Naive thymus-derived CD8-positive, alpha-beta T cell (primary cell): Measurements from ENCODE around the gene RIPPLY3. TPM values are rescaled to one million over a fixed set of nuclear protein-coding genes. Genes with fewer than 3 reads are reported as not detected.
"Not testable (repeated sequence)": the region's sequence is repeated elsewhere in the genome, so short reads cannot be mapped to it uniquely, and the experiment has no call there.

Experiments used
- ATAC-seq, 2 donors: fragments of 150-1000 bp; cut with Tn5 transposase in 1 of 2; sonication (Bioruptor Pico), chemical (Tn5 transposase) in 1 of 2; 1 replicate in 1 of 2; 2 replicates in 1 of 2; pipeline ENCODE4 v1.10.0; 2021; ENCODE audit warnings: mild to moderate bottlenecking in 2 of 2, moderate library complexity in 2 of 2
- POLR2A ChIA-PET: fragments of 350-600 bp; sonication (Branson Sonifier 250); formaldehyde crosslinking; loops from one replicate; lab custom pipeline; 2021; ENCODE audit warnings: antibody characterized with exemption; lab: Charles Lee
- DNase-seq, 10 donors: peaks; one replicate each; pipeline versions ENCODE4 v3.0.0 to v3.0.0-alpha.2; 2020 to 2022
- H3K27ac Mint-ChIP-seq, 10 donors: one replicate each; pipeline ENCODE4 v1.8.0; 2020 to 2022; ENCODE audit warnings: mild to moderate bottlenecking in 10 of 10, mixed read lengths in 10 of 10, moderate library complexity in 4 of 10, inconsistent platforms in 1 of 10
- H3K27me3 Mint-ChIP-seq, 5 donors: one replicate each; pipeline ENCODE4 v1.8.0; 2021 to 2022; ENCODE audit warnings: mixed read lengths in 5 of 5
- H3K36me3 Mint-ChIP-seq, 3 donors: one replicate each; pipeline ENCODE4 v1.8.0; 2020 to 2022; ENCODE audit warnings: mixed read lengths in 3 of 3, mild to moderate bottlenecking in 2 of 3, inconsistent platforms in 1 of 3
- H3K4me1 Mint-ChIP-seq, 4 donors: one replicate each; pipeline ENCODE4 v1.8.0; 2021 to 2022; ENCODE audit warnings: mixed read lengths in 4 of 4
- H3K4me3 Mint-ChIP-seq, 10 donors: one replicate each; pipeline ENCODE4 v1.8.0; 2020 to 2022; ENCODE audit warnings: mild to moderate bottlenecking in 10 of 10, mixed read lengths in 10 of 10, moderate library complexity in 6 of 10, inconsistent platforms in 1 of 10
- H3K9me3 Mint-ChIP-seq, 9 donors: one replicate each; pipeline ENCODE4 v1.8.0; 2020 to 2022; ENCODE audit warnings: mixed read lengths in 9 of 9, mild to moderate bottlenecking in 3 of 9, inconsistent platforms in 1 of 9, moderate library complexity in 1 of 9
- polyA plus RNA-seq, 3 donors: library from polyadenylated mRNA; unstranded; fragments of 300-500 nt; fragmentation: Illumina TruSeq; gene quantifications; one replicate each; pipeline ENCODE4 v1.2.3, GENCODE V29; 2021
- total RNA-seq, 8 experiments: library from RNA in 2 of 8; stranded (reverse) in 2 of 8; gene quantifications; one replicate each; pipeline ENCODE4 v1.2.3 and lab custom pipeline; 2021 to 2026

Gene RIPPLY3
- total and polyA plus RNA-seq, 5 experiments from 2014 or later: not detected

DNA sequence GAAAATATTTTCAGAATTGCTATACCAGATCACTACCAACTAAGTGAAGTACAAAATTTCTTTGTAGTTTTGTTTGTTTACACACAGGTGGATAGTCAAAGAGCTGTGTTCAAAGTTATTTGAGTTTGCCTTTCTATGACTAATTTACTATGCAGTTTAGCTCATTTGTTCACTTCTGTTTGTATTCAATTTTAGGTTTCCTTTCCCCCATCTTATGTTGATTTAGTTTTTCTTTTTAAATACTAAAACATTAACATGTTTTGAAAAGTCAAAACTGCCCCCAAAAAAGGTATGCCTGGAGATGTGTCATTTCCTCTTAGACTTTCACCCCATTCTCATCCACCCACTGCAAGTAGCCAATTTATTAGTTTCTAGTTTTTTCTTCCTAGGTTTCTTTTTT lies 18.7 kb upstream of the RIPPLY3 start:
- no peak for ATAC-seq
- POLR2A ChIA-PET: interaction anchor here (0.9 kb wide), 1 partner anchor 9 kb away, joined by 3 read pairs; no protein-coding TSS in a partner anchor
- peak overlapping the region in 2 of 10 donors; percentile 11 to 52 for H3K4me3 Mint-ChIP-seq
- peaks cover 12 to 29% (median 19%) of the 10 kb centered on the region in 4 donors for H3K4me1 Mint-ChIP-seq
- no peaks in the 10 kb centered on the region for H3K9me3 Mint-ChIP-seq
- no peaks in the 10 kb centered on the region for H3K36me3 Mint-ChIP-seq
- DNase-seq: no peak
- no peaks in the 10 kb centered on the region for H3K27me3 Mint-ChIP-seq
- H3K27ac Mint-ChIP-seq: peak overlapping the region in 8 of 10 donors; percentile 3 to 81 (median 60)

DNA sequence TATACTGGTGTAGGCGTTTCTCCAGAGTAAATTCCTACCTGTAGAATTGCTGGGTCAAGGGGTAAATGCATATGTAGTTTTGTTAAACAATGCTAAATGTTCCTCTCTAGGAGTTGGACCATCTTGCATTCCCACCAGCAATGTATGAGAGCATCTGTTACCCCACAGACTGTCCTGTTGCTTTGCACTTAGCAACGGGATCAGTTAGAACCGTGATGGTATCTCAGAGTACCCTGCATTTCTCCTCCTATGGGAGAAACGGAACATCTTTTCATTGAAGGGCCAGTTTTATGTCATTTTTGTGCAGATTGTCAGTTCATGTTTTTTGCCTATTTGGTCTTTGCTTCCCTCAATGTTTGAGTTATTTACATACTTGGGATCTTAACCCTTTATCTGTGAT lies 18.0 kb upstream of the RIPPLY3 start:
- H3K4me3 Mint-ChIP-seq: peak overlapping the region in 9 of 10 donors; percentile 19 to 77 (median 62)
- ATAC-seq (no peak), DNase-seq (no peak)
- no peaks in the 10 kb centered on the region for H3K9me3 Mint-ChIP-seq
- POLR2A ChIA-PET: interaction anchor here (4.0 kb wide), 1 partner anchor 22 kb away, joined by 24 read pairs; the partner anchor contains the start of gene HLCS
- no peaks in the 10 kb centered on the region for H3K27me3 Mint-ChIP-seq
- H3K4me1 Mint-ChIP-seq: peaks cover 12 to 29% (median 19%) of the 10 kb centered on the region in 4 donors
- peak overlapping the region in 8 of 10 donors; percentile 5 to 80 (median 65) for H3K27ac Mint-ChIP-seq
- no peaks in the 10 kb centered on the region for H3K36me3 Mint-ChIP-seq

DNA sequence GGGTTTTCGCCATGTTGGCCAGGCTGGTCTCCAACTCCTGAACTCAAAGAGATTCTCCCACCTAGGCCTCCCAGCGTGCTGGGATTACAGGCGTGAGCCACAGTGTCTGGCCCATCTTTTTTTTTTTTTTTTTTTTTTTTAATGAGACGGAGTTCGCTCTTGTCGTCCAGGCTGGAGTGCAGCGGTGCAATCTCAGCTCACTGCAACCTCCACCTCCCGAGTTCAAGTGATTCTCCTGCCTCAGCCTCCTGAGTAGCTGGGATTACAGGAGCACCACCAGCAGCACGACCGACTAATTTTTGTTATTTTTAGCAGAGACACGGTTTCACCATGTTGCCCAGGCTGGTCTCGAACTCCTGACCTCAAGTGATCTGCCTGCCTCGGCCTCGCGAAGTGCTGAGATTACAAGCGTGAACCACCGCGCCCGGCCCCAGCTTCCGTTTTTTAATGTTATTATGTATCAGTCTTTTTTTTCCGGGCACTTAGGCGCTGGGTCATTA lies 17.3 kb upstream of the RIPPLY3 start:
- peak overlapping the region; percentile 56 to 91 (median 81) for H3K4me3 Mint-ChIP-seq
- not testable (repeated sequence) for H3K9me3 Mint-ChIP-seq, H3K36me3 Mint-ChIP-seq, ATAC-seq, H3K27me3 Mint-ChIP-seq, DNase-seq
- peak overlapping the region in 9 of 10 donors; percentile 33 to 88 (median 81) for H3K27ac Mint-ChIP-seq
- POLR2A ChIA-PET: interaction anchor here (0.6 to 4.0 kb wide), 7 partner anchors 9 to 99 kb away, joined by 3 to 24 read pairs (median 3); partner anchors contain the start of gene HLCS
- H3K4me1 Mint-ChIP-seq: peaks cover 12 to 29% (median 20%) of the 10 kb centered on the region in 4 donors

DNA sequence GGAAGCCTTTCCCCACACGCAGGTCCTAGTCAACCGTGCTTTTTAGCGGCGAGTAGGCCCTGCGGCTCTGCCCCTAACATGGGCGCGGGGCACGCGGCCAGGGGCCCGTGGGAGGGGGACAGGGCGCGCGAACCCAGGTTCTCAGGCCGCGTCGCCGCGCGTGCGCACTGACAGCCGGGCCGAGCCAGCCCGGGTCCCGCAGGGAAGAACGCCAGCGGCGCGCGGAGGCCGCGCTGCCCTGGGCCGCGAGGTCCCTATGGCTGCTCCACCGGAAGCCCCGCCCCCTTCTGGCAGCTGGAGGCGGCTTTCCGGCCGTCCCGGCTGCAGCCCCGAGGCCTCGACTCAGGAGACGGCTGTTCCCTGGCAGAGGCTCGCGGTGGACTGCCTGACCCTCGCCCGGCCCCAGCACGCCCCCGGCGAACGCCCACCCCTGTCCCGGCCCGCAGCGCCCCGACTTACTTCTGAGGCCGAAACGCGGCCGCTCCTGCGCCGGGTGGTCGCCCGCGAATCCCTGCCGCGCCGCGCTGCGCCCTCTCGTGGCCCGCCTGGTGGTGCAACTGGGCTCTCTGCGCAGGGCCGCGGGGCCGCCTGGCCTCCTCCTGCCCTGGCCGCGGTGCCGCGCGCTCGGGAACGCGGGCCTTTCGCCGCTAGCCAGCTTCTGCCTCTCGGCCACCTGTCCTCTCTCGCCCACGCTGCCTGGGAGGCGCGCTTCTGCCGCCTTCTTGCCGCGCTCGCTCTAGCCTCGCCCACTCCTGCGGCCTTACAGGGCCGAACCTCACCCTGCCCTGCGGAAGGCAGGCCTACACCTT lies 16.6 kb upstream of the RIPPLY3 start:
- ATAC-seq: peak; percentile 78 to 86
- peak overlapping the region; percentile 80 to 96 (median 88) for H3K27ac Mint-ChIP-seq
- POLR2A ChIA-PET: interaction anchor here (0.5 to 4.0 kb wide), 8 partner anchors 10 to 601 kb away, joined by 3 to 24 read pairs (median 4); partner anchors contain the start of gene HLCS
- H3K4me3 Mint-ChIP-seq: peak overlapping the region; percentile 80 to 92 (median 88)
- peak; percentile 62 to 94 (median 79) for DNase-seq
- peaks cover 12 to 30% (median 21%) of the 10 kb centered on the region in 4 donors for H3K4me1 Mint-ChIP-seq
- H3K27me3 Mint-ChIP-seq: no peaks in the 10 kb centered on the region
- no peaks in the 10 kb centered on the region for H3K36me3 Mint-ChIP-seq
- no peaks in the 10 kb centered on the region for H3K9me3 Mint-ChIP-seq

DNA sequence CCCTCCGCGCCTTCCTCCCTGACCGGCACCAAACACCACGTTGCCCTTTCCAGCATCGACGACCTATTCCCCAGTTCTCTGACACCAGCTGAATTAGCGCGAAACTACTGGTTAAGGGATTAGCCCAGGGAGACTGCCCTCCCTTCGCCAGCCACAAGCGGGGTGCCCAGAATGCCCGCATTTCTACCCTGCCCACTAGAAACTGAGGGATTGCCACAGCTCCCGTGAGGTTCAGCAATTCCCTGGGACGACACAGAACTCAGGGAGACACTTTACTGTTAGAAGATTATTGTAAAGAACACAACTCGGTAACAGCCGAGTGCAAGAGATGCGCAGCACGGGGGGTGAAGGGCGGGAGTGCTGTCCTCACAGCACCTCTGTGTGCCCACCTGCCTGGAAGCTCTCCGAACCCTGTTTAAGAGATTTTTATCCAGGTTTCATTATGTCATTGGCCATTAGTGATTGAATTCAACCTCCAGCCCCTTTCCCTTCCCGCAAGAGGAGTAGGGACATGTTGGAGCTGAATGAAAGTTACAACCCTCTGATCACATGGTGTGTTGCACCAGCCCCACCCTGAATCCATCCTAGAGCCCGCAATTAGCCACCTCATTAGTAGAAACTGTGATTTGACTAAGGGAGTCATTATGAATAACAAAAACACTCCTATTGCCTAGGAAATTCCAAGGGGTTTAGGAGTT lies 15.8 kb upstream of the RIPPLY3 start:
- peaks cover 12 to 28% (median 20%) of the 10 kb centered on the region in 4 donors for H3K4me1 Mint-ChIP-seq
- H3K4me3 Mint-ChIP-seq: peak overlapping the region; percentile 80 to 92 (median 88)
- no peaks in the 10 kb centered on the region for H3K36me3 Mint-ChIP-seq
- H3K27me3 Mint-ChIP-seq: peaks cover 0 to 1% (median 0%) of the 10 kb centered on the region in 5 donors
- DNase-seq (no peak), ATAC-seq (no peak)
- POLR2A ChIA-PET: interaction anchor here (4.0 kb wide), 1 partner anchor 24 kb away, joined by 24 read pairs; the partner anchor contains the start of gene HLCS
- peak overlapping the region; percentile 80 to 96 (median 86) for H3K27ac Mint-ChIP-seq
- H3K9me3 Mint-ChIP-seq: no peaks in the 10 kb centered on the region

DNA sequence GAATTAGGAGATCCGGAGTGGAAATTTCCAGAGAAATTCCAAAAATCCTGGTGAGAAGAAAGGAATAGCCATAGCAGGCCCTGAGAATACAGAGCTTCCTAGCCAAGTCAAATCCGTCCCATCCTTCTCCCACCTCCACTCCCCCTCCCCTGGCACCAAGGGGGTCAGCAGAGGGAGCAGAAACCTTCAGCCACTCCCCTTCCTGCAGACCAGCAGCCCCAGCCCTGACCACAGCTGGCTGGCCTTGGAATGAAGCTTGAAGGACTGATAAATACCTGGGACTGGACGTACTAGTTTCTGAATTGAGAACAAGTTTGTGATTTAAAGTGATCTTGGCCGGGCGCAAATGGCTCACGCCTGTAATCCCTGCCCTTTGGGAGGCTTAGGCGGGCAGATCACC lies 13.8 kb upstream of the RIPPLY3 start:
- DNase-seq: no peak
- H3K27me3 Mint-ChIP-seq: peaks cover 0 to 1% (median 0%) of the 10 kb centered on the region in 5 donors
- H3K4me3 Mint-ChIP-seq: no peak overlapping the region

DNA sequence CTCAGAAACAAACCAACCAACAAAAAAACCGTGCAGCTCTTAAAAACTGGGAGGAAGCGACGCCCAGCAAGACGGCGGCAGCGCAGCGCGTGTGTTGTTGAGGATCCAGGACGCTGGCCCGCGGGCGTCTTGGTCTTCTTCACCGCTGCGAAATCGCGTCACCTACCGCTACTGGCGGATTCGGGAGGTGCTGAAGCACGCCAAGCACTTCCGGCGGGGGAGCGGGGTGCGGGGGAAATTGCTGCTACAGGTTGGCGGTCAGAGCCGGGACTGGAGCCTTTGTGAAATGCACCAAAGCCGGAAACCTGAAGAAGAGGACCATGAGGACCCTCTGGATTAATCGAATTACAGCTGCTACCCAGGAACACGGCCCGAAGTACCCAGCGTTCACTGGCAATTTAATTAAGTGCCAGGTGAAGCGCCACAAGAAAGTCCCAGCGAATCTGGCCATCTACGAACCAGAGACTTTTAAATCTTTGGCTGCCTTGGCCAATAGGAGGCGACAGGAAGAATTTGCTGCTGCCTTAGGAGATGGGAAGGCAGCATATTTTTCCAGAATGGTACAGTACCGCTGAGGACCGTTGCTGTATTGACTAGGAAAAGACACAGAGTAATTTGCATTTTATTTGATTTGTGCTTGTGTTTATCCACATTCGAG lies 11.9 kb upstream of the RIPPLY3 start:
- POLR2A ChIA-PET: no interaction called here
- H3K9me3 Mint-ChIP-seq: no peaks in the 10 kb centered on the region
- ATAC-seq: peak in 1 of 2 donors; percentile 16
- DNase-seq: peak in 3 of 10 donors; percentile 15 to 41 (median 23)
- peaks cover 4 to 13% (median 5%) of the 10 kb centered on the region in 4 donors for H3K4me1 Mint-ChIP-seq
- H3K27me3 Mint-ChIP-seq: peaks cover 0 to 1% (median 0%) of the 10 kb centered on the region in 5 donors
- no peaks in the 10 kb centered on the region for H3K36me3 Mint-ChIP-seq
- peak overlapping the region in 2 of 10 donors; percentile 21 to 69 for H3K27ac Mint-ChIP-seq
- peak overlapping the region in 4 of 10 donors; percentile 23 to 60 (median 38) for H3K4me3 Mint-ChIP-seq

More for the DNA sequence above, 13.8 kb upstream of the RIPPLY3 start:
- Mint-ChIP-seq H3K9me3 (no peaks in the 10 kb centered on the region), H3K36me3 (no peaks in the 10 kb centered on the region), H3K4me1 (peaks cover 5 to 20% (median 11%) of the 10 kb centered on the region in 4 donors), H3K27ac (no peak overlapping the region)
- POLR2A ChIA-PET: interaction anchor here (4.0 kb wide), 1 partner anchor 26 kb away, joined by 24 read pairs; the partner anchor contains the start of gene HLCS
- ATAC-seq: no peak

DNA sequence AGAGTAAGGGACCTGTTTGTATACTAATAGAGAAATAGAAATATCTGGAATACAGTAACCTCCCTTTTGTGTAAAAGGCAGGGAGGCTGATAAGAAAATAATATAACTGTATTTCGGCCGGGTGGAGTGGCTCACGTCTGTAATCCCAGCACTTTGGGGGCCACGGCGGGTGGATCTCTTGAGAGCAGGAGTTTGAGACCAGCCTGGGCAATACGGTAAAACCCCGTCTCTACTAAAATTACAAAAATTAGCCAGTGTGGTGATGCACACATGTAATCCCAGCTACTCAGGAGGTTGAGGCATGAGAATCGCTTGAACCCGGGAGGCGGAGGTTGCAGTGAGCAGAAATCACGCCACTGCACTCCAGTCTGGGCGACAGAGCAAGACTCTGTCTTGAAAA lies 11.2 kb upstream of the RIPPLY3 start:
- H3K9me3 Mint-ChIP-seq, DNase-seq, H3K36me3 Mint-ChIP-seq, POLR2A ChIA-PET, ATAC-seq, H3K27me3 Mint-ChIP-seq, H3K27ac Mint-ChIP-seq, H3K4me3 Mint-ChIP-seq: not testable (repeated sequence)
- peaks cover 3 to 11% (median 3%) of the 10 kb centered on the region in 4 donors for H3K4me1 Mint-ChIP-seq

DNA sequence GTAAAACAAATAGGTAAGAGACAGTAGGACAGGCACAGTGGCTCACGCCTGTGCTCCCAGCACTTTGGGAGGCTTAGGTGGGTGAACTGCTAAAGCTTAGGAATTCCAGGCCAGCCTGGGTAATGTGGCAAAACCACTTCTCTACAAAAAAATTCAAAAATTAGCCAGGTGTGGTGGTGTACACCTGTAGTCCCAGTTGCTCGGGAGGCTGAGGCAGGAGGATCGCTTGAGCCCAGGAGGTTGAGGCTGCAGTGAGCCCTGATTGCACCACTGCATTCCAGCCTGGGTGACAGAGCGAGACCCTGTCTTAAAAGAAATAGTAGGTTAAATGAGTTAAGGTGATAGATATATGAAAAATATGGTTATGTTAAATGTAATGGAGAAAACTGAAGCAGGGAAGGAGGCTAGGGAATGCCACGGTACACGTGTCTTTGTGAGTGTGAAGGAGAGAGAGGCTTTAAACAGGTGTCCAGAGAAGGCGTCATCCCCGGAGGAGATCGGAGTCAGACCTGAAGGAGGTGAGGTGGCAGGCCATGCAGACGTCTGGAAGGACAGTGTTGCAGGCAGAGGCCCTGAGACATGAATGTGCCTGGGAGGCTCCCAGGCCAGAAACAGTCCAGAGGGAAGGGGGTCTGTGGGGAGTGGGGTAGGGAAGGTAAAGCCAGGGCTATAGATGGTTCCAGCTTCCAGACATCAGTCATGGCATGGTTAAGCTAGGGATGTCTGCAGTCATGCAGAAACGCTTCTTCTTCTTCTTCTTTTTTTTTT lies 7.2 kb upstream of the RIPPLY3 start:
- Mint-ChIP-seq H3K4me1 (peaks cover 0 to 18% (median 9%) of the 10 kb centered on the region in 4 donors), H3K4me3 (no peak overlapping the region), H3K27me3 (peaks cover 0 to 1% (median 0%) of the 10 kb centered on the region in 5 donors), H3K36me3 (no peaks in the 10 kb centered on the region), H3K9me3 (no peaks in the 10 kb centered on the region), H3K27ac (peak overlapping the region in 3 of 10 donors; percentile 3 to 34 (median 3))
- POLR2A ChIA-PET: interaction anchor here (0.6 kb wide), 2 partner anchors 12 to 401 kb away, joined by 3 to 4 read pairs; no protein-coding TSS in a partner anchor
- DNase-seq: no peak
- no peak for ATAC-seq

DNA sequence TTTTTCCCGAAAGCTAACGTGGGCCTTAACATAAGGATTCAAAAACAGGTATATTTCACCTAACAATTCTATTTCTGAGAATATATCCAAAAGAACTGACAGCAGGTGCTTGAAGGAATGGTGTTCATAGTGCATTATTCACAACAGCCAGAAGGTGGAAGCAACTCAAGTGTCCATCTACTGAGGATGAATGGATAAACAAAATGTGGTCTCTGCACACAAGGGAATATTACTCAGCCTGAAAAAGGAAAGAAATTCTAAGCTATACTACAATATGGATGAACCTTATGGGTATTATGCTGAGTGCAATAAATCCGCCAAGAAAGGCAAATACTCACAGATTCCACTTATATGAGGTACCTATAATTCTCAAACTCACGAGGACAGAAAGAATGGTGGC lies 6.1 kb upstream of the RIPPLY3 start:
- no peaks in the 10 kb centered on the region for H3K9me3 Mint-ChIP-seq
- H3K27me3 Mint-ChIP-seq: no peaks in the 10 kb centered on the region
- no peaks in the 10 kb centered on the region for H3K36me3 Mint-ChIP-seq
- H3K27ac Mint-ChIP-seq: peak overlapping the region in 1 of 10 donors; percentile 53
- DNase-seq (no peak), ATAC-seq (no peak)
- H3K4me1 Mint-ChIP-seq: peaks cover 0 to 14% (median 9%) of the 10 kb centered on the region in 4 donors
- POLR2A ChIA-PET: no interaction called here
- no peak overlapping the region for H3K4me3 Mint-ChIP-seq

DNA sequence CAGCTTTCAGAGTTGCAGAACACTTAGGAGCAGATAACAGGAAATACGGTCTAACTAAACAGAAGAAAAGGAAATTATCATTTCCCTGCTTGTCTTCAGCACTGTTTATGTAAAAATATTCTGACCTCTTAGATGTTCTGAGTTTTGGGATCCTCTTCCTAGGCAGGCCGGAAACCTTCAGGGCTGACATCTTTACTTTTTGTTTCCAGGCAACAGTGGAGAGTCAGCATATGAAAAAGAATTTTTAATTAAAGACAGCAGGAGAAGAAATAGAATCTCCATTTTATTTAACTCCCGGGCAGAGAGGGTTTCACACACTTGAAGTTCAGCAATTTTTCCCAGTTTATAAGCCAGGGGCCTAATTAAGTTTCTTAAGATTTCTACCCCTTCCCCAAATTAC lies 5.1 kb upstream of the RIPPLY3 start:
- POLR2A ChIA-PET: no interaction called here
- Mint-ChIP-seq H3K9me3 (no peaks in the 10 kb centered on the region), H3K4me3 (peak overlapping the region in 1 of 10 donors; percentile 4), H3K27me3 (no peaks in the 10 kb centered on the region), H3K36me3 (no peaks in the 10 kb centered on the region), H3K4me1 (peaks cover 0 to 14% (median 10%) of the 10 kb centered on the region in 4 donors), H3K27ac (peak overlapping the region in 5 of 10 donors; percentile 24 to 88 (median 57))
- peak in 1 of 2 donors; percentile 32 for ATAC-seq
- no peak for DNase-seq
